NCI-H2107 (cell line): Measurements from ENCODE around the gene PPP4R3A.
"Not testable (repeated sequence)": the region's sequence is repeated elsewhere in the genome, so short reads cannot be mapped to it uniquely, and the experiment has no call there.

Experiments used
- DNase-seq: peaks from one replicate; lab custom pipeline; 2025; lab: John Stamatoyannopoulos, UW

Gene PPP4R3A

GRCh38 chr14:91438845-91439244, 71.3 kb downstream of the PPP4R3A start:
- DNase-seq, result no peak

- DNase-seq, result not testable (repeated sequence)
Observed at GRCh38 chr14:91436266-91436665, 73.8 kb downstream of the PPP4R3A start.

GRCh38 chr14:91429385-91429784, 80.7 kb downstream of the PPP4R3A start:
- DNase-seq, result no peak

- not testable (repeated sequence) for DNase-seq
Observed at GRCh38 chr14:91428931-91429330, 81.2 kb downstream of the PPP4R3A start.

- DNase-seq, result not testable (repeated sequence)
Observed at GRCh38 chr14:91425531-91425944, 84.6 kb downstream of the PPP4R3A start.

GRCh38 chr14:91424813-91425530, 85.1 kb downstream of the PPP4R3A start:
- DNase-seq, result no peak

- DNase-seq, result no peak
Observed at GRCh38 chr14:91420686-91421085, 89.4 kb downstream of the PPP4R3A start.

- no peak for DNase-seq
Observed at GRCh38 chr14:91419451-91419850, 90.7 kb downstream of the PPP4R3A start.

- no peak for DNase-seq
Observed at GRCh38 chr14:91419044-91419397, 91.1 kb downstream of the PPP4R3A start.

GRCh38 chr14:91418387-91419043, 91.6 kb downstream of the PPP4R3A start:
- peak; percentile 61 for DNase-seq

- peak; percentile 60 for DNase-seq
Observed at GRCh38 chr14:91417983-91418386, 92.1 kb downstream of the PPP4R3A start.

GRCh38 chr14:91417120-91417982, 92.8 kb downstream of the PPP4R3A start, which contains the start of gene CCDC88C:
CCDC88C (minus strand) TSS chr14:91417820; CDS start chr14:91417690, 130 bp downstream.
- peak; percentile 79 for DNase-seq

- DNase-seq, result no peak
Observed at GRCh38 chr14:91416744-91417119, 93.4 kb downstream of the PPP4R3A start.

- peak; percentile 36 for DNase-seq
Observed at GRCh38 chr14:91415794-91416743, 94.0 kb downstream of the PPP4R3A start.

- DNase-seq, result no peak
Observed at GRCh38 chr14:91414475-91414833, 95.7 kb downstream of the PPP4R3A start.

GRCh38 chr14:91413547-91414474, 96.3 kb downstream of the PPP4R3A start:
- peak; percentile 99 for DNase-seq

GRCh38 chr14:91412939-91413338, 97.2 kb downstream of the PPP4R3A start:
- no peak for DNase-seq

- no peak for DNase-seq
Observed at GRCh38 chr14:91410771-91411536, 99.2 kb downstream of the PPP4R3A start.

- no peak for DNase-seq
Observed at GRCh38 chr14:91409928-91410718, 100.0 kb downstream of the PPP4R3A start.
